HepG2 (cell line): ENCODE results near the gene CMIP.

Source experiments
- ATRX ChIP-seq: sonication (generic); formaldehyde crosslinking; IDR thresholded peaks from 2 replicates; pipeline ENCODE4 v1.4.0; 2020; ENCODE audit warnings: missing genetic modification reagents, borderline replicate concordance
- CTCF ChIP-seq: sonication (generic); formaldehyde crosslinking; IDR thresholded peaks from 2 replicates; pipeline ENCODE4 v1.5.0; 2020; ENCODE audit warnings: mild to moderate bottlenecking, missing genetic modification reagents, moderate library complexity
- HMG20A ChIP-seq: IDR thresholded peaks from 2 replicates; pipeline ENCODE4 v1.6.1; 2016; ENCODE audit warnings: borderline replicate concordance
- JUND ChIP-seq: sonication (generic); formaldehyde crosslinking; IDR thresholded peaks from 2 replicates; pipeline ENCODE4 v1.8.0; 2022; ENCODE audit warnings: mild to moderate bottlenecking, missing genetic modification reagents
- PBX3 ChIP-seq: sonication (generic); formaldehyde crosslinking; IDR thresholded peaks from 2 replicates; pipeline ENCODE4 v1.8.1; 2023; ENCODE audit warnings: missing genetic modification reagents, inconsistent platforms, borderline replicate concordance
- POGZ ChIP-seq: sonication (generic); formaldehyde crosslinking; IDR thresholded peaks from 2 replicates; pipeline ENCODE4 v1.4.0; 2020; ENCODE audit warnings: mild to moderate bottlenecking, missing genetic modification reagents
- POLR2A ChIP-seq, 2 experiments: IDR thresholded peaks; 2 replicates each; pipeline ENCODE4 v1.6.1; 2011; ENCODE audit warnings: low read depth in 2 of 2, low read length in 2 of 2, mild to moderate bottlenecking in 1 of 2, moderate library complexity in 1 of 2; ENCODE audit not compliant: insufficient read depth in 1 of 2
- SRF ChIP-seq: IDR thresholded peaks from 2 replicates; pipeline ENCODE4 v1.6.1; 2011; ENCODE audit warnings: mild to moderate bottlenecking, low read depth, low read length, moderate library complexity
- TRIM24 ChIP-seq: sonication (generic); formaldehyde crosslinking; IDR thresholded peaks from 2 replicates; pipeline ENCODE4 v1.8.0; 2022; ENCODE audit warnings: mild to moderate bottlenecking, missing genetic modification reagents
- ZFP36L1 ChIP-seq: sonication (generic); formaldehyde crosslinking; IDR thresholded peaks from 2 replicates; pipeline ENCODE4 v1.8.0; 2022; ENCODE audit warnings: mild to moderate bottlenecking, missing genetic modification reagents, moderate library complexity
- ZNF138 ChIP-seq: sonication (generic); formaldehyde crosslinking; IDR thresholded peaks from 2 replicates; pipeline ENCODE4 v1.5.0; 2020; ENCODE audit warnings: mild to moderate bottlenecking, low read depth, missing genetic modification reagents
- ZNF644 ChIP-seq: IDR thresholded peaks from 2 replicates; pipeline ENCODE4 v1.6.1; 2016; ENCODE audit warnings: low read depth
- ZNF883 ChIP-seq: sonication (generic); formaldehyde crosslinking; IDR thresholded peaks from 2 replicates; pipeline ENCODE4 v1.5.1; 2020; ENCODE audit warnings: mild to moderate bottlenecking, missing genetic modification reagents; ENCODE audit errors: not compliant biosample characterization
- TF ChIP-seq, protein P1 (sequence below): sonication (generic); formaldehyde crosslinking; IDR thresholded peaks from 2 replicates; pipeline ENCODE4 v1.5.0; 2020; ENCODE audit warnings: missing genetic modification reagents

GRCh38 chr16:81696961-81697615 lies 252.5 kb downstream of the CMIP start:
- no peak for TF ChIP-seq TRIM24 (CRISPR knock-in tag)
- TF ChIP-seq HMG20A = no peak
- peak; percentile 49 for TF ChIP-seq ZNF883 (CRISPR knock-in tag)
- peak; percentile 90 for TF ChIP-seq CTCF (CRISPR knock-in tag)
- TF ChIP-seq ZFP36L1 (CRISPR knock-in tag) = no peak
- TF ChIP-seq POGZ (CRISPR knock-in tag) = no peak
- TF ChIP-seq JUND (CRISPR knock-in tag) = no peak
- TF ChIP-seq POLR2A (IDR thresholded peaks at IDR 0.05; ENCODE audit: insufficient read depth in 1 of 2, low read depth in 2 of 2, low read length in 2 of 2) = no peak
- TF ChIP-seq, protein P1, sequence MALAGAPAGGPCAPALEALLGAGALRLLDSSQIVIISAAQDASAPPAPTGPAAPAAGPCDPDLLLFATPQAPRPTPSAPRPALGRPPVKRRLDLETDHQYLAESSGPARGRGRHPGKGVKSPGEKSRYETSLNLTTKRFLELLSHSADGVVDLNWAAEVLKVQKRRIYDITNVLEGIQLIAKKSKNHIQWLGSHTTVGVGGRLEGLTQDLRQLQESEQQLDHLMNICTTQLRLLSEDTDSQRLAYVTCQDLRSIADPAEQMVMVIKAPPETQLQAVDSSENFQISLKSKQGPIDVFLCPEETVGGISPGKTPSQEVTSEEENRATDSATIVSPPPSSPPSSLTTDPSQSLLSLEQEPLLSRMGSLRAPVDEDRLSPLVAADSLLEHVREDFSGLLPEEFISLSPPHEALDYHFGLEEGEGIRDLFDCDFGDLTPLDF (CRISPR knock-in tag) = no peak
- no peak for TF ChIP-seq SRF
- TF ChIP-seq ATRX = no peak
- TF ChIP-seq ZNF644 (CRISPR knock-in tag) = no peak
- no peak for TF ChIP-seq PBX3 (CRISPR knock-in tag)
- no peak for TF ChIP-seq ZNF138 (CRISPR knock-in tag)
